ENCODE results near the gene CD99.

- no peak for TF ChIP-seq CTCF (IDR thresholded peaks at IDR 0.05)
- TF ChIP-seq POLR2A (IDR thresholded peaks at IDR 0.05) = no peak
- TF ChIP-seq EP300 (IDR thresholded peaks at IDR 0.05) = no peak
Observed at GRCh38 chrX:2642791-2643190, 48.3 kb upstream of the CD99 start.
